Stimulated activated CD8-positive, alpha-beta memory T cell treated with anti-CD3 and anti-CD28 coated beads, Interleukin-4, amount 100 ng/mL, for 4 hours (primary cell): Measurements from ENCODE around the gene EIPR1.

Experiments
- DNase-seq, 2 donors: peaks; one replicate each; pipeline ENCODE4 v3.0.0-alpha.2; 2020; ENCODE audit warnings: low read depth in 2 of 2, low spot score in 1 of 2

The EIPR1 gene

GRCh38 chr2:3256157-3256556, 121.5 kb downstream of the EIPR1 start:
- no peak for DNase-seq

- DNase-seq: no peak
Measured at GRCh38 chr2:3254442-3254941, 123.1 kb downstream of the EIPR1 start.

GRCh38 chr2:3253913-3254441, 123.6 kb downstream of the EIPR1 start:
- DNase-seq: no peak

DNA sequence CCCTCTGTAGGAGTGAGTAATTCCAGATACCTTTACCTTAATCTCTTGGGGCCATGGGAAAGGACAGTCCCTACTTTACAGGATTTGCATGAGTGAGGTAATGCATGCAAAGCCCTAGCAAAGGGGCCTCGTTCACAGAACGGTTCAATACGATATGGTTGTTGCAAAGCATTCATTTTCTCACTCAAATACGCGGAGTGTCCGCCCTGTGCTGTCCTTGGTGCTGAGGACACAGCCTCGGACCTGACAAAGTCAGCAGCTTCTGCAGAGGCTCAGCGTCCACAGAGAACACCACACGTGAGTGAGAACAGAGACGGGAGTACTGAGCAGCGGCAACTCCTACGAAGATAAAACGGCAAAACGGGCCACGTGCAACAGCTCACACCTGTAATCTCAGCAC, 125.7 kb downstream of the EIPR1 start:
- DNase-seq: no peak

- DNase-seq: no peak
Measured at GRCh38 chr2:3249476-3249962, 128.1 kb downstream of the EIPR1 start.

GRCh38 chr2:3248754-3249475, 128.7 kb downstream of the EIPR1 start:
- DNase-seq: no peak

DNA sequence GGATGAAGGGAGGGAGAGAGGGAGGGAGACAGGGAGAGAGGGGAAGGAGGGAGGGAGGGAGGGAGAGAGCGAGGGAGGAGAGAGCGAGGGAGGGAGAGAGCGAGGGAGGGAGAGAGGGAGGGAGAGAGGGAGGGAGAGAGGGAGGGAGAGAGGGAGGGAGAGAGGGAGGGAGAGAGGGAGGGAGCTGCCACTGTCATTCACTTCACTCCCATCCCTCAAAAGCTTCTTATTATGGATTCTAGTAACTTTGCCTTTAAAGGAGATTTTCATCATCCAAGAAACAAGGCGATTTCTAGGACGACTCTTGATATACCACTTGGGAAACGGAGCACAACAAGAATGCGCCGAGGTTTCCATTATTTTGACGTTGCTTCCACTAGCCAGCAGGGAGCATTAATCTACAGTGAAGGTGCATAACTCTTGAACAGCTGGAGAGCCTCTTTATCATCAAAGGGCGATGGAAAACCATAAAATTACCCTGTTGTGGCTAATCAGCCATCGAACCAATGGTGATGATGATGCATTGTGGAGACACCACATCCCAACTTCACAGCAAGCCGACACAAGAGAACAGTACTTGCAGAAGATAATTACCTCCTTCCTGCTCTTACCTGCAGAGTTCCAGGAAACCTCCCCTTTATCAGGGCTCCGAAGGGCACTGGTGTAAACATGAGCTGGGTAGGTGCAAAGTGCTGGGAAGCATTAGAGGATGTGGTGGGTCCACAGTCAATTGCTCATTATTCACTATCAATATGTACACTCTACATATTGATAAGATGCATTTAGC, 130.5 kb downstream of the EIPR1 start:
- no peak for DNase-seq

DNA sequence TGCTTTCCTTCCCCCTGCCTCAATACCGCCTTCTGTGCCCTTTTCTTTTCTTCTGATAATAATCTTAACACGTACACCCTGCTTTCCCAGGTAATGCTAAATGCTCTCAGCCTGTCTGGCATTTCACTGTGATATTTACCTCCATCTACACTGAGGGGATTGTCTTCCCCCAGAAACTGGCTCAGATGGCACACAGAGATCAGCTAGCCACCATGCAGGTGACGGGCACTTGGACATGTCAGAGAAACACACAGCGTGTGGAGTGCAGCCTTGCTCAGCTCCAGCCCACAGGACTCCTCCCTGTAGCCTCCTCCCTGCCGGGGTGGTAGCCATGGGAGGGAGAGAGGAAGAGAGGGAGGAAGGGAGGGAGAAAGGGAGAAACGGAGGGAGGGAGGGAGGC, 131.2 kb downstream of the EIPR1 start:
- DNase-seq: no peak

- no peak for DNase-seq
Measured at GRCh38 chr2:3244486-3244885, 133.1 kb downstream of the EIPR1 start.

- DNase-seq: no peak
Measured at GRCh38 chr2:3243804-3244203, 133.8 kb downstream of the EIPR1 start.

- DNase-seq: peak in 1 of 2 donors; percentile 15
Measured at GRCh38 chr2:3242747-3243369, 134.8 kb downstream of the EIPR1 start.

GRCh38 chr2:3241971-3242746, 135.5 kb downstream of the EIPR1 start:
- DNase-seq: no peak

DNA sequence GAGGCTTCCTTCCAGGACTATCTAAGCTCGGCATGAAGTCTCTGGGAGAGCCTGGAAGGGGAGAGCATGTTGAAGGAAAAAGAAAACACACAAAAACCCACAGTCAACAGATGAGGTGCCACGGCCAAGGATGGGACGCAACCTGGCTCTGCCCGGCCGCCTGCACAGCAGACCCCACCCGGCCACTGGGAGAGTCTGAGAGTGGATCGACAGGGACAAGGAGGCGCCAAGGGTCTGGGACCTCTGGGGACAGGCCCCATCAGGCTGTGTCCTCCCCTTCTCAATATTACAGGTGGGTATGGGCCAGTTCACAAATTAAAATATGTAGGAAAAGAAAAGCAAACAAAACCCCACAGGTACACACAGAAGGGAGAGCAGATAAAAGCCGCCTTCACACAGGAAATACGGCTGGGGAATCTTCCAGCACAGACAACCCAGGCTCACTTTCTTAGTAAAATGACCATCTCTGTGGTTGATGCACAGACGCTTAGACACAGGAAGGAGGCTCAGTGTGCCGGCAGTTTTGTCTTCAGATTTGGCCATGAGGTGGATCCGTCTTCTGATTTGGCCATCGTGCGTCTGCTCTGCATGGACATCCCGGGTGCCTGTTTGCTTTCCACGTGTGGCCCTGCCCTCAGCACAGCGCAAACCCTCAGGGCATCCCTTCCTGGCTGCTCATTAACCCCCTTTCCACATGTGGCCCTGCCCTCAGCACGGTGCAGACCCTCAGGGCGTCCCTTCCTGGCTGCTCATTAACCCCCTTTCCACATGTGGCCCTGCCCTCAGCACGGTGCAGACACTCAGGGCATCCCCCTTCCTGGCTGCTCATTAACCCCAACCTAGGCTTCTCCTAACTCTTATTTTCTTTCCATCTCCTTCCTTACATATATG, 138.4 kb downstream of the EIPR1 start:
- no peak for DNase-seq

DNA sequence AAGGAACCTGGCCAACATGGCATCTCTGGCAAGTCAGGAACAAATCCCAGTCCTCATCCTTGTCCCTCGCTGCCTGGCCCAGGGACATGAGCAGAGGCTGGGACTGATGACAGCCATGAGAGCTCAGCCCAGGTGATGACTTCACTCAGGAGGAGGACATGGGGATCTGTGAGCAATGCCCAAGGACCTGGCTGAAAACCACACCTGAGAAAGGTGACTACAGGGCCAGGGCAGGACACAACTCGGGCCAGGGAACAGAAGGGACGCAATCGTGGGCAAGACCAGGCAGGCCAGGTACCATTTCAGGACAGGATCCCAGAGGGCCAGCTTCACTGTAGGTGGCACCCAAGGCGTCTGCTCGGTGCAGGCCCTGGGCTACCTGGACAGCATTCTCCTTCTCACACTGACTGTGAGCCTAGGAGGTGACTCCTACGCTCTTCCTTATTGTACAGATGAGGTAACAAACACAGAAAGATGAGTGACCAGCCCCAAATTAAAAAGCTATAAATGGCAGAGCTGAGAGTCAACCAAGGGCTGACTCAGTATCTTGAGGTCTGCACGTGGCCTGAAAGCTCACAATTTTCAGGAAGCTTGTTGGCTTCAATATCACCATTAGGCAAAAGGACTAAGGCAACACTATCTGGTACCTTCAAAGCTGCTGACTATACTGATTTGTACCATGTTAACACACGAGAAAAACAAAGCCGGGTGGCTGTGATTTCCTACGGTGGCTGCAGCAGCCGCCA, 141.1 kb downstream of the EIPR1 start:
- no peak for DNase-seq

DNA sequence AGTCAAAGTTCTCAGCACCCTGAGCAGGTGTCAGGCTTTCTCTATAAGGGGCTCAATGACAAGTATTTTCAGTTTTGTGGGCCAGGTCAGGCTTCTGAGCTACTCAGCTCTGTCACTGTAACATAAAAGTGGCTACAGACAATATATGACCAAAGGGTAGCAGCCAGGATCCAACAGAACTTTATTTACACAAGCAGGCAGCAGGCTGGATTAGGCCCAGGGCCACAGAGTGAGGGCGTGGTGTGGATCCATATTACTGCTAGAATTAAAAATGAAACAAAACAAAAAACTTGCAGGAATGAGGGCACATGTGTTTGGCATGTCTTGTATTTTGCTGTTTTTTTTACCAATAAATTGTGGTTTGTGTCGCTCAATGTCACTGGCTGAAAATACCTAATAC, 143.7 kb downstream of the EIPR1 start:
- no peak for DNase-seq

DNA sequence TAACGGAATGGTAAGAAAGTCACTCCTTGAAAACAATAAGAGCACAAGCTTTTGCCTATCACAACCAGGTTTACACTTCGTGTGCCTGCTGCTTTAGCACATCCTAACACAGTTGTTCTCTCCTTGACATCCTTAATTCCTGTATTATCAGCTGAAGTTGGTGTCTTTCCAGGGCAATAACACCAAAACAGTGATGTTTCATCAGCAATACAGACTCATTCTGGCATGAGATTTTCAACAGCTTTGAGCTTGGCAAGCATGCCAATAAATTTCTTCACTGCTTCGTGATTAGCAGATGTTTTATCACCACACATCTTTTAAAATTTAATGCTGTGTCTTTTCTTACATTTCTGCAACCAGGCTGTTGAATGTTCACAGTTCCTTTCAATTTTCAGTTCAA, 148.4 kb downstream of the EIPR1 start:
- DNase-seq: no peak

DNA sequence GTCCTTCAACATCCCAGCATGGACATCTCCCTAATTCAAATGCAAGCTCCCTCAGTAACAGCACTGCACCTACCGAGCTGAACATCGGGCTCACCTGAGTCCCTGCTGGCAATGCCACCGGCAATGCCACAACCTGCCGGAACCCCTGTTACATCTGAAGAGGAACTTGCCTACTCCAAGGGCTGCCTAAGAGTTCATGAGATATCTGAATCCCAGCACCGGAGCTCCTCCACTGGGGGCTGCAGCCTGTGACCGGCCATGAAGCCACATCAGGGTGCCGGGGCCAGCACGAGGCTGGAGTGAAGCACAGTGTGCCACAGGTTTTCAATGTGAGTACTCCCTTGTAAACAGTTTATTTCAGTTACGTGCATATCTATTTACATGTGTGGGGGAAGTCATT, 152.9 kb downstream of the EIPR1 start:
- no peak for DNase-seq

GRCh38 chr2:3223080-3223923, 154.3 kb downstream of the EIPR1 start:
- peak; percentile 12 to 67 for DNase-seq
